NCI-H187 treated with DMSO at 0.1 percent for 48 hours (cell line): ENCODE measurements around the gene ALDH16A1.

Experiments used
- DNase-seq: peaks from one replicate; lab custom pipeline; 2025; lab: John Stamatoyannopoulos, UW

ALDH16A1 gene

DNA sequence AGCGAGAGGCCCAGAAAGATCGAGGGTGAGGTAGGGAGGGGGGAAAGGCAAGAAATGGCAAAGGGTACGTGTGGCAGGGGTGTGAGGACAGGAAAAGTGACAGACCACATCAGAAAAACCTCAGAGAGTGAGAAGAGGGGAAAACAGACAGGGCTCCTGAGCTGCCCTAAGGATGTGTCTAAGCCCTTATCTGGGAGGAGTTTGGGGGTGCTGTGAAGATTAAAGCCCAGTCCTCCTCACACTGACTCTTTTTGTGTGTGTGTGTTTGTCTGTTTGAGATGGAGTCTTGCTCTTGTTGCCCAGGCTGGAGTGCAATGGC, 29.1 kb upstream of the ALDH16A1 start:
- DNase-seq, result no peak

- no peak for DNase-seq
Measured at GRCh38 chr19:49425178-49425577, 27.8 kb upstream of the ALDH16A1 start, which contains the start of gene GFY. TSS of gene GFY (plus strand) at chr19:49425388. CDS start at chr19:49426431, 1,043 bp downstream.

DNA sequence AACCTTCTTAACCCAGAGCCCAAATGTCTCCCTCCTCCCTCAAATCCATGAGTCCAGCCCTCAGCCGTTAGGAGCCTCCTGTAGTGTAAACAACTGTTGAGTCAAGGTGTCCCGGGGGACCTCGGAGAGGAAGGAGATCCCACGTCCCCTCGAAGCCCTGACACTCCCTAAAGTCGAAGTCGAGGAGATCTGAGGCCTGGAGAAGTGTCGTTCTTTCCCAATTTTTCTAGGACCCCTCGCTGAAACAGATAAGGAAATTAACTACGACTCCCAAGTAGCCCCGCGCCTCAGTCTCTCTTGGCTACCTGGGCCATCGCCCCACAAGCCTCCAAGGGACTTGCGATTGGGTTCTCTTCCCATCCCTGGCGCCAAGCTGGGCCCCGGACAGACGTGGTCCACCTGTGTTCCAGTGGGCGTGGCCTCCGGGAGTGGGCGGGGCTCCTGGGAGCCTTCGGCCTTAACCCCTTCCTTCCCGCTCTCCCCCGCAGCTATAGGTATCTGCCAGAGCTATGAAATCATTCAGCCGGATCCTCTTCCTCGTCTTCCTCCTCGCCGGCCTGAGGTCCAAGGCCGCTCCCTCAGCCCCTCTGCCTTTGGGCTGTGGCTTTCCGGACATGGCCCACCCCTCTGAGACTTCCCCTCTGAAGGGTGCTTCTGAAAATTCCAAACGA, 27.0 kb upstream of the ALDH16A1 start:
- DNase-seq, result no peak

GRCh38 chr19:49427339-49427738, 25.7 kb upstream of the ALDH16A1 start:
- no peak for DNase-seq

DNA sequence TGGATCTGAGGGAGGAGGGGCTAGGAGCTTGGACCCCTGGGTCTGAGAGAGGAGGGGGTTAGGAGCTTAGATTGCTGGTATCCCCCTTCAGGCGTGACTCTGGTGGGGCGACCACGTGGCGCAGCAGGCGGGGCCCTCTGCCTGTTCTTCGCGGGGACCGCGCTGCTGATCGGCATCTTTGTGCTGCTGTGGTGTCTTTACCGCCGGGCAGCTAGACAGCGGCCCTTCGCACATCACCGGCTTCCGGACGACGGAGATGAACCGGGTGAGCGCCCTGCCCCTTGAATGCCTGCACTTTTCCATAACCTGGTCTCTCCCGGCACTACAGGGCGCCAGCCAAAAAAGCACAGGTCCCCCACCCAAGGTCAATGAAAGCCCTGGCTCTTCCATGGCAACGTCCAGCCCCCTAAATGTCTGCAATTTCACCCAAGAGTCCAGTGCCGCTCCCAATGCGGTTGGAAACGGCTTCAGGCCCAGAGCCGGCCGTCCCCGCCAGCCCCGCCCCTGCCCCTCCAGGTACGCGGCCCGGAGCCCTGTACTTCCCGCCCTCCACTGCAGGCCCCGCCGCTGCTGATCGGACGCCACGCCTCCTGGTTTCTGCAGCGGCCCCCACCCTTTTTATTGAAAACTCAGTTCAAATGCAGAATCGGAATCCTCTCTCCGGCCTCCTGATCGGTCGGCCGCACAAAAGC, 25.0 kb upstream of the ALDH16A1 start:
- DNase-seq, result no peak

GRCh38 chr19:49428547-49429451, 24.2 kb upstream of the ALDH16A1 start:
- DNase-seq, result no peak

DNA sequence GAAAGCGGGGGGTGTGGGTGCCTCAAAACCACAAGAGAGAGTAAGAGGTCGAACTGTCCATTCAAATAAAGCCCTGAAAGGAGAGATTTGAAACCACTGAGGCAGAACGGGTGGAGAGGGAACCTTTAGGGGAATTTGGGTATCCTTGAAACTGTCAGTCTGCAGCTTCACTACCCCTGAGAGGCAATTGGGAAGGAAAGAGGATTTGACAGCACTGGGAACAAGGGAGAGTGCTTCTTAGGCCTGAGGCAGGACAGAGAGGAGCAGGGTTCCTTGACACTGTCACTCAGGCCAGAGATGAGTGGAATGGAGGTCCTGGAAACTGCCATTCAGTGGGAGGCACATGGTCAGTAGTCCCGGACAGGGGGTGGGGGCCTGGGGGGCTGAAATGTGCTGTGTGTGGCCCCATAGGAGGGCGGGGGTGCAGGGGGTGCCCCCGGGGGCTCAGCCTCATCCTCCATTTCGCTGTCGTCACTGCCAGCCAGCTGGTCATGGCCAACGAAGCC, 22.8 kb upstream of the ALDH16A1 start:
- DNase-seq, result no peak

DNA sequence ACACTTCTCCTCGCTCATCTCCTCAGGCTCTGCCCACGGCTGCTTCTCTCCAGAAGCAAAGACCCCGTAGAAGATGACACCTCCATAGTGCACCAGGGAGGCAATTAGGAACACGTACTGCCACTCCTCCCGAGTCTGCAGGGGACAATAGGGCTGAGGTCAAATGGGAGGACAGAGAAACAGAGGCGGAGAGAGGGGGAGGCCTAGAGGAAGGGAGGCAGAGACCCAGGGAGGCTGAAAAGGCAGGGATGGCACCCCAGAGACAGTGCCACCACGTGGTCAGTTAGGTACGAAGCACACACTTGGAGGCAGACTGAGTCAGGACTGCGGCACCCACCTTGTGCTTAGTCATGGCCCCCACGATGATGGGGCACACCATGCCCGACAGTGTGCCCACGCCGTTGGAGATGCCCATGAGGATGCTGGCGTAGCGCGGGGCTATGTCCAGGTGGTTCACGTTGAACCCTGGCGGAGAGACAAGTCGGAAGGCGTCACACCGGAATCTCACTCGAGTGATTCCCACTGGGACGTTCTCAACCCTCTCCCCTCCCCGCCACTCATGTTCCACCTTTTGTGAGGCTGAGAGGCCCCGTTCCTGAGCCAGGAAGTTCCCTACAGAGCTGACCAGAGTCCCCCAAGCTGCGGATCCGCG, 22.2 kb upstream of the ALDH16A1 start:
- no peak for DNase-seq

DNA sequence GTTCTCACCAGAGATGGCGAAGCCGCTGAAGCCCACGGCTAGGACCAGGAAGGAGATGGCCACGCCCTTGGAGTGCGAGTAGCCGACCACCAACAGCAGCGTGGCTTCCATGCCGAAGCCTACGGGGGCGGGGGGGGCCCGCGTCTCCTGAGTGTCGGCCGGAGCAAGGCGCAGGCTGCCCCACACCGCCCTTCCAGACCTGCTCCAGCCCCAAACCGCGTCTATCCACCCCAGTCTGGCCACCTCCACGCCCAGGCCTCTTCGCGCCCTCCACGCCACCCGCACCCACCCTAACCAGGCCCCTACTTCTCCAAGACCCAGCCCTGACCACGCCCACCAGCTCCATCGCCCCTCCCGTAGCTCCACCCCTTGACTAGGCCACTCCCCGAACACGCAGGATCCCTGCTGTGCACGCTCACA, 21.7 kb upstream of the ALDH16A1 start:
- DNase-seq, result no peak

DNA sequence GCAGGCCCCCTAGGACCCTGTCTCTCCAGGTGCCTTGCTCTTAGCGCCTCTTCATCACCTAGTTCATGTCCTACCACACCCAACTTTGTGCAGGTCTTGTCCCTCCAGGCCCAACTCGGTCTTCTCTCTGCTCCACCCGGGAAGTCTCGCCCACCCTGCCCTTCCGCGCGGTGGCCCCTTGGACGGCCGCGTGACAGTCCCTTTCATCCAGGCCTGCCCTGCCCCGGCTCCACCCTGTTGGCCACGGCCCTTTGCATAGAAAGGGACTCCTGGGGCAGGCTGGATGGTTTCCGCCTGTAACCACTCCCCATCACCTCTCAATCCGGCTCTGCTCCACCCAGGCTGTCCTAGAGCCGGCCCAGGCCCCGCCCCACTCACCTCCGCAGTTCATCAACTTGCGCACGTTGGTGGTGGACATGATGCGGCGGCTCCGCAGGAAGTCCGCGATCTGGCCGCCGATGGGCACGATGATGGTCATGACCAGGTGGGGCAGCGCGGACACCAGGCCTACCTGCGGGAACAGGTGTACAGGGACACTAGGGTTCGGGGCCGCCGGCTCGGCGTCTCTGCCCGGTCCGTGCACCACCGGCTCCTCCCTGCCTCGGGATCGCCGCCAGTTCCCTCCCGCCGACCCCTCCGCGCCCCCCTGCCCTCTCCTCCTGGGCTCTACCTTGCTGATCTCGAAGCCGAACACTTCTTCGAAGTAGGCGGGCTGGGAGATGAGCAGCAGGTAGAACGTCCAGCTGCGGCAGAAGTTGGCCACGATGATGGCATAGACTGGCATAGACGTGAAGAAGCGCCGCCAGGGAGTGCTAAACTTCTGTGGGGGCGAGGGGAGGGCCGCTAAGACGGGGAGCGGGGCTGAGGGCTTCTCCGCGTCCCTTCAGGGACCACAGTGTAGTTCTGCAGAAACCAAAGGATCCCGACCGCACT, 20.6 kb upstream of the ALDH16A1 start:
- DNase-seq, result no peak

DNA sequence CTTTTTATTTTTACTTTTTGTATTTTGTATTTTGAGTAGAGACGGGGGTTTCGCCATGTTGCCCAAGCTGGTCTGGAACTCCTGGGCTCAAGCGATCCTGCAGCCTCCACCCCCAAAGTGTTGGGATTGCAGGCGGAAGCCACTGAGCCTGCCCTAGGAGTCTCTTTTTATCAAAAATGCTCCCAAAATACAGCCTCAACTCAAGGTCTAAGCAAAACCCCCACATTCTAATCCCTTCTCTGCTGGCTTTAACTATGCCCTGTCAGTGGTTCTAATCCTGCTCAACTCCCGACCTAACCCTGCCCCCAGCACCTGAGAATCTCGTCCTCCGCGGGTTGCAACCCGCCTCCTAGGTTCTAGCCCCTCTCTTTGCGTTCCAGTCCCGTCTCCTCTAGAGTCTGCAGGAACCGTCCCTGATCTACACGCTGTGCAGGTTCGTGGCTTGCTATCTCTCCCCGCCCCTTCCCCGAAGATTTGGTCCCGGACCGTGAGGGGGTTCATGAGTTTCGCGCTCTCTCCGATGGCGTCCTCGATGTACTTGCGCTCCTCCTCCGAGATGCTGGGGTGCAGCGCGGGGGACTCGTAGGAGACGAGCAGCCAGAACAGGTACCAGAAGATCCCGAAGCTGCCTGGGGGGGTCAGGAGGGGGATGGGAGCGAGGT, 19.7 kb upstream of the ALDH16A1 start:
- DNase-seq, result no peak

- DNase-seq, result no peak
Measured at GRCh38 chr19:49434907-49435583, 18.0 kb upstream of the ALDH16A1 start.

DNA sequence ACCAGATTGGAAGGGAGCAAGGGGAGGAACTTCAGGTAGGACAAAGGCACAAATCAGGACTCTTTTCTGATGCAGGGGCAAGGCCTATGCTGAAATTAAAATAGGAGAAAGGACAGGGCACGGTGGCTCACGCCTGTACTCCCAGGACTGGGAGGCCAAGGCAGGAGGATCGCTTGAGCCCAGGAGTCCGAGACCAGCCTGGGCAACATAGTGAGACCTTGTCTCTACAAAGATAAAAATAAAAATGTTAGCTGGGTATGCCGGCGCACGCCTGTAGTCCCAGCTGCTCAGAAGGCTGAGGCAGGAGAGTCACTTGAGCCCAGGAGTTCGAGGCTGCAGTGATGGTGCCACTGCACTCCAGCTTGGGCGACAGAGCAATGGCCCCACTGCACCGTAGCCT, 17.4 kb upstream of the ALDH16A1 start:
- no peak for DNase-seq

- DNase-seq, result no peak
Measured at GRCh38 chr19:49436381-49437017, 16.5 kb upstream of the ALDH16A1 start.

- DNase-seq, result no peak
Measured at GRCh38 chr19:49437231-49437630, 15.8 kb upstream of the ALDH16A1 start.

DNA sequence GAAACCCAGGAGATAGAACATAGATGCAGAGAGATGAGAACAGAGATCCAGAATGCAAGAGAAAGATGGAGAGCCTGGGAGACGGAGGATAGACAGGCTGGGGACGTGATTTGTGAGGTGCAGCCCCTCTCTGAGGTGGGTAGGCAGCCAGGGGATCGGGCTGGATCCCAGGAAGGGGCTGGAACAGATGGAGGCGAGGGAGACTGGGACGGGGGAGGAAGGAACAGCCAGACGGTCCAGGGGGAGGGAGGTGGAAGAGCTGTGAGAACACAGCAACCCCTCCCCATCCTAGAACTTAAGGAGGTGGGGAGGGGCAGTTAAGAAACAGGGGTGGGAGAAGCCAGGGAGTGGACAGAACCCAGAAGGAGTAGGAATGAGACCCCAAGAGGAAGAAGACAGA, 14.8 kb upstream of the ALDH16A1 start:
- DNase-seq, result no peak

DNA sequence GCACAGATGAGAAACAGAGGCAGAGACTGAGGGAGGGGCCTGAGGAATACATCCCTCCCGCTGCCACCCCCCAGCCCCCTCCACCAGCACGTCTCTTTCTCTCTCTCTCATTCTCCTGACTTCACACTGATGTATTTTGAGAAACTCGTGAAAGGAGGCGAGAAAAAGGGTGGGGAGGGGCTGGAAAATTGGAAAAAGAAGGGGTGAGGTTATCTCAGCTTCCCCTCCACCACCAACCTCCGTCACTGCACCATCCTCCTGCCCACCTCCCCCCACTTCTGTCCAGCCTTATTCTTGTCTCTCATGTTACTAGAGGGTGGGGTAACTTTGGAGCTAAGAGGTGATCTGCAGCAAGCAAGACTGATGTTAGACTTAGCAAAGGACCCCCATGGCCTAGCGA, 13.2 kb upstream of the ALDH16A1 start:
- no peak for DNase-seq

GRCh38 chr19:49440439-49441209, 12.4 kb upstream of the ALDH16A1 start:
- no peak for DNase-seq
